Lower leg skin (tissue), 4 donors: ENCODE measurements around the gene RNF212. TPM values are rescaled to one million over a fixed set of nuclear protein-coding genes. Genes with fewer than 3 reads are reported as not detected.

Experiments
- DNase-seq, 2 donors: peaks; one replicate each; pipeline ENCODE4 v3.0.0-alpha.2; 2019; ENCODE audit warnings: low spot score in 2 of 2
- H3K4me3 ChIP-seq: fragments of 200-600 bp; sonication (generic); 2 replicates; pipeline ENCODE4 v1.5.1; 2017; ENCODE audit warnings: mild to moderate bottlenecking, low read depth; ENCODE audit not compliant: poor library complexity, severe bottlenecking
- POLR2A ChIP-seq, 2 donors: fragments of 450-650 bp; IDR thresholded peaks; one replicate each; pipeline ENCODE4 v1.6.1; 2016 to 2017; ENCODE audit warnings: antibody characterized with exemption in 2 of 2, mild to moderate bottlenecking in 1 of 2, moderate library complexity in 1 of 2
- WGBS, 2 donors: methylation state at CpG; one replicate each; pipeline ENCODE4 v1.1.5; 2018; 5-methylcytosine and 5-hydroxymethylcytosine counted together
- intact Hi-C: fragments of 100-400 bp; cut with DNase I; formaldehyde crosslinking; loops from one replicate; pipeline ENCODE4 v1.15.0; 2023; ENCODE audit warnings: low total_unique reads
- total RNA-seq, 4 donors: library from RNA; depleted of rRNA; stranded (reverse); fragments of >200 nt; gene quantifications; one replicate each; pipeline ENCODE4 v1.1.0, GENCODE V29; 2016
- TF ChIP-seq, protein P1 (sequence below), 3 donors: fragments of 450-650 bp; IDR thresholded peaks; one replicate each; pipeline ENCODE4 v1.5.1; 2016; ENCODE audit warnings: antibody characterized with exemption in 3 of 3, mild to moderate bottlenecking in 3 of 3, moderate library complexity in 2 of 3

RNF212 gene
- total RNA-seq, 4 donors from 2014 or later: 2.9 to 11.8 (median 8.5) TPM

- intact Hi-C loops: loop anchor here (10.0 kb wide), 1 partner anchor 251 kb away; the partner anchor contains the start of gene MAEA
- no peak for DNase-seq
- TF ChIP-seq, protein P1, sequence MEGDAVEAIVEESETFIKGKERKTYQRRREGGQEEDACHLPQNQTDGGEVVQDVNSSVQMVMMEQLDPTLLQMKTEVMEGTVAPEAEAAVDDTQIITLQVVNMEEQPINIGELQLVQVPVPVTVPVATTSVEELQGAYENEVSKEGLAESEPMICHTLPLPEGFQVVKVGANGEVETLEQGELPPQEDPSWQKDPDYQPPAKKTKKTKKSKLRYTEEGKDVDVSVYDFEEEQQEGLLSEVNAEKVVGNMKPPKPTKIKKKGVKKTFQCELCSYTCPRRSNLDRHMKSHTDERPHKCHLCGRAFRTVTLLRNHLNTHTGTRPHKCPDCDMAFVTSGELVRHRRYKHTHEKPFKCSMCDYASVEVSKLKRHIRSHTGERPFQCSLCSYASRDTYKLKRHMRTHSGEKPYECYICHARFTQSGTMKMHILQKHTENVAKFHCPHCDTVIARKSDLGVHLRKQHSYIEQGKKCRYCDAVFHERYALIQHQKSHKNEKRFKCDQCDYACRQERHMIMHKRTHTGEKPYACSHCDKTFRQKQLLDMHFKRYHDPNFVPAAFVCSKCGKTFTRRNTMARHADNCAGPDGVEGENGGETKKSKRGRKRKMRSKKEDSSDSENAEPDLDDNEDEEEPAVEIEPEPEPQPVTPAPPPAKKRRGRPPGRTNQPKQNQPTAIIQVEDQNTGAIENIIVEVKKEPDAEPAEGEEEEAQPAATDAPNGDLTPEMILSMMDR (IDR thresholded peaks at IDR 0.05): no peak
- TF ChIP-seq POLR2A (IDR thresholded peaks at IDR 0.05): no peak
- H3K4me3 ChIP-seq: no peak overlapping the region
- WGBS, 2 donors: 23 to 29% methylated on average over 34 to 35 of the region's 35 CpGs
Observed at GRCh38 chr4:1033840-1034551, 79.4 kb downstream of the RNF212 start.

DNA sequence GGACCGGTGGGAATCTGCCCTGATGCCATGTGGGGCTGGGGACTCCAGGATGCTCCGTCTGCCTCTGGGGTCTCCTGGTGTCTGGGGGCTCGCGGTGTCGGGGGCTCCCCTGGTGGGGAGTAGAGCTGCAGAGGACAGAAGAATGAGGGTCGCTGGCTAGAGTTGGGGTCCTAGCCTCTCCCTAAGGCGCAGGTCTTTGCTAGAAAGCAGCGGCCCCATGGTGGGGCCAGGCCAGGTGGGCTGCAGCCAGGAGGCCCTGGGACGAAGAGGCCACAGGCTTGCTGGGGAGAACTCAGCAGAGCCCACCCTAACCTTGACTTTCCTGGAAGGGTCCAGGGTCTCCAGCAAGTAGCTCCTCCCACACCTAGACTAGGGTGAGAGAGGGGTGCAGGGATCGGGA, 80.5 kb downstream of the RNF212 start:
- intact Hi-C loops: loop anchor here (10.0 kb wide), 1 partner anchor 252 kb away; the partner anchor contains the start of gene MAEA
- H3K4me3 ChIP-seq: no peak overlapping the region
- no peak for DNase-seq
- WGBS, 2 donors: 76% methylated on average over 6 to 9 of the region's 10 CpGs
- TF ChIP-seq, protein P1 (IDR thresholded peaks at IDR 0.05): no peak
- TF ChIP-seq POLR2A (IDR thresholded peaks at IDR 0.05): no peak

DNA sequence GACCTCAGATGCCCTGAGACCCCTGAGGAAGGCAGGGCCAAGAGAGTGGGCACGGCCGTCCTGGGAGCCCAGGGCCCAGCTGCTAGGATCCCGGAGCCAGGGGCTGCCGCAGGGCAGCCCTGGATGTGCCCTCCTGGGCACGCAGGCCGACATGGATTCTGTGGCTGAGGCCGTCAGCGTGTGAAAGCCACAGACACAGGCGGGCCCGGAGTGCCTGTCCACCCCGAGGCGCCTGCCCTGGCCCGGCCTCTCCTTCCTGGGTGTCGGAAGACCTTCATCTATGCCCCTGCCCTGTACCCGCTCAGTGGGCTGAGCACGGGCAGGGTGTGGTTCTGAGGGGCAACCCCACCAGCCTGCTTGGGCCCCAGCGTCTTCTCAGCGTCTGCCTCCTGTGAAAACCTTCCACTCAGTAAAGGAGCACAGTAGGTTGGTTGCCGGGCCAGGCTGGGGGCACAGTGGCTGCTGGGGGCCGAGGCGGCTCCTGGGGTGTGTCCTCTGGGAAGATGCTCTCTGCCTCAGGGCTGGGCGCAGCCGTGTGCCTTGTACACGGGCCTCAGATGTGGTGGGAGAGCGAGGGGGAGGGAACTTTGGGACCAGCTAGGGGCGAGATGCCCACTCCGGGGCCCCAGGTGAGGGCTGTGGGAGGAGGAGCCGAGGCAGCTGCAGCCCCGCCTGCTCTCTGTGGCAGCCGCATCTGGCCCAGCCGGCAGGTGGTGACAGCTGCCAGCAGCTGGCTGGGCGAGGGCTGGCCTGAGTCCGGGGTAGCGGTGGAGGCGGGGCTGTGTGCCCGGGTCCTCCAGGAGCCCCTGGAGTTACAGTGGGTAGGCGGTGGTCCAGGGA, 81.2 kb downstream of the RNF212 start:
- TF ChIP-seq, protein P1 (IDR thresholded peaks at IDR 0.05): no peak
- TF ChIP-seq POLR2A (IDR thresholded peaks at IDR 0.05): no peak
- intact Hi-C loops: loop anchor here (10.0 kb wide), 1 partner anchor 253 kb away; the partner anchor contains the start of gene MAEA
- H3K4me3 ChIP-seq: no peak overlapping the region
- DNase-seq: no peak
- WGBS, 2 donors: 42 to 50% methylated on average over 28 to 36 of the region's 37 CpGs

DNA sequence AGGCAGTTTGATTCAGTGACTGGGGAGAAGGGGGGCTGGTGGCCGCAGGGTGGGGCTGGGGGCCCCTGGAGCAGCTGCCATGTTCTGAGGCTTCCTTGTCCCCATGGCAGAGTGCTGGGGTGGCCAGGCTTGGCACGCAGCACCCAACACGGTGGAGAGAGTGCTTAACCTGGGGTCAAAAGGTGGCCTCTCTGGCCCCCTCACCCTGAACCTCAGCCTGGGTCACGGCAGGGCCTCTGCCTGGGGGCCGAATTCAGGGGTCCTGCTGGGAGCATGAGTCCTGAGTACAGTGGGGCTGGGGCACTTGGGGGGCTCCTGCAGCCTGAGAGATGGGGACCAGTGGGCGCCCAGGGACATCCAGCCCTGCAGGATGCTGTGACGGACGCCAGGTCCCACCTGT, 82.0 kb downstream of the RNF212 start:
- H3K4me3 ChIP-seq: no peak overlapping the region
- intact Hi-C loops: loop anchor here (10.0 kb wide), 1 partner anchor 253 kb away; the partner anchor contains the start of gene MAEA
- TF ChIP-seq, protein P1 (IDR thresholded peaks at IDR 0.05): no peak
- TF ChIP-seq POLR2A (IDR thresholded peaks at IDR 0.05): no peak
- DNase-seq: no peak
- WGBS, 2 donors: 83 to 90% methylated on average over 6 to 7 of the region's 8 CpGs

- no peak overlapping the region for H3K4me3 ChIP-seq
- TF ChIP-seq, protein P1 (IDR thresholded peaks at IDR 0.05): no peak
- no peak for TF ChIP-seq POLR2A (IDR thresholded peaks at IDR 0.05)
- intact Hi-C loops: loop anchor here (10.0 kb wide), 1 partner anchor 254 kb away; the partner anchor contains the start of gene MAEA
- WGBS, 2 donors: 68 to 70% methylated on average over 15 to 16 of the region's 16 CpGs
- DNase-seq: no peak
Observed at GRCh38 chr4:1030559-1030958, 82.8 kb downstream of the RNF212 start.
